IMR-90 (cell line): ENCODE measurements around the gene DLAT. TPM values are rescaled to one million over a fixed set of nuclear protein-coding genes. Genes with fewer than 3 reads are reported as not detected.

Source experiments
- ATAC-seq: fragments of 200-7000 bp; cut with Tn5 transposase; 2 replicates; pipeline ENCODE4 v1.9.1; 2020; ENCODE audit warnings: low read depth, mild to moderate bottlenecking, moderate library complexity
- BruUV-seq: library from RNA; stranded (reverse); fragments of 400-500 nt; replicated peaks from 2 replicates; lab custom pipeline; 2021; lab: Mats Ljungman, UMichigan
- CTCF ChIA-PET: fragments of 300-600 bp; formaldehyde crosslinking; extraction: SDS; loops from one replicate; lab custom pipeline; 2021; ENCODE audit warnings: antibody characterized with exemption; lab: Yijun Ruan, JAX
- POLR2A ChIA-PET: fragments of 300-600 bp; sonication (Branson Sonifier 250); formaldehyde crosslinking; loops from one replicate; lab custom pipeline; 2022; ENCODE audit warnings: antibody characterized with exemption; ENCODE audit not compliant: unreplicated experiment; lab: Charles Lee
- DNase-seq: peaks from one replicate; pipeline ENCODE4 v3.0.0; 2013
- H2AFZ ChIP-seq: replicated peaks from 2 replicates; pipeline ENCODE3; 2013; ENCODE audit warnings: low read length, mild to moderate bottlenecking; ENCODE audit not compliant: poor library complexity
- H2AK5ac ChIP-seq: 2 replicates; pipeline ENCODE4 v1.6.1; 2013; ENCODE audit warnings: low read depth, low read length, inconsistent platforms
- H2AK9ac ChIP-seq: replicated peaks from 2 replicates; pipeline ENCODE3; 2013; ENCODE audit warnings: mild to moderate bottlenecking, low read depth, low read length, moderate library complexity; ENCODE audit not compliant: poor library complexity
- H2BK120ac ChIP-seq: 2 replicates; pipeline ENCODE4 v1.6.1; 2013; ENCODE audit warnings: low read depth, low read length, inconsistent platforms
- H2BK15ac ChIP-seq: 3 replicates; pipeline ENCODE4 v1.6.1; 2013; ENCODE audit warnings: low read depth, low read length, inconsistent platforms
- H2BK20ac ChIP-seq: 2 replicates; pipeline ENCODE4 v1.6.1; 2013; ENCODE audit warnings: low read depth, mild to moderate bottlenecking, inconsistent platforms, low read length, moderate library complexity
- H2BK5ac ChIP-seq: 2 replicates; pipeline ENCODE4 v1.6.1; 2013; ENCODE audit warnings: mild to moderate bottlenecking, low read depth, low read length, inconsistent platforms; ENCODE audit not compliant: poor library complexity, severe bottlenecking
- H3K14ac ChIP-seq: replicated peaks from 2 replicates; pipeline ENCODE4 v1.6.1; 2013; ENCODE audit warnings: low read depth, low read length, inconsistent platforms
- H3K18ac ChIP-seq: 2 replicates; pipeline ENCODE4 v1.6.1; 2013; ENCODE audit warnings: low read depth, low read length, control low read depth
- H3K23ac ChIP-seq: 2 replicates; pipeline ENCODE4 v1.6.1; 2013; ENCODE audit warnings: low read depth, low read length, inconsistent platforms
- H3K27ac ChIP-seq: 2 replicates; pipeline ENCODE4 v1.5.1; 2013; ENCODE audit warnings: mild to moderate bottlenecking, control low read depth, low read length; ENCODE audit not compliant: insufficient read depth
- H3K27me3 ChIP-seq: 2 replicates; pipeline ENCODE4 v1.6.1; 2013; ENCODE audit warnings: low read length; ENCODE audit not compliant: control insufficient read depth, insufficient read depth
- H3K36me3 ChIP-seq: 2 replicates; pipeline ENCODE4 v1.6.1; 2013; ENCODE audit warnings: low read length, mixed read lengths; ENCODE audit not compliant: control insufficient read depth, insufficient read depth
- H3K4ac ChIP-seq: 2 replicates; pipeline ENCODE4 v1.6.1; 2013; ENCODE audit warnings: low read depth, low read length, inconsistent platforms
- H3K4me1 ChIP-seq: 2 replicates; pipeline ENCODE4 v1.6.1; 2013; ENCODE audit warnings: low read length, mixed read lengths; ENCODE audit not compliant: control insufficient read depth, insufficient read depth
- H3K4me2 ChIP-seq: 2 replicates; pipeline ENCODE4 v1.6.1; 2013; ENCODE audit warnings: low read depth, mild to moderate bottlenecking, control low read depth, low read length, moderate library complexity
- H3K4me3 ChIP-seq: 2 replicates; pipeline ENCODE4 v1.5.1; 2013; ENCODE audit warnings: low read depth, mild to moderate bottlenecking, control low read depth, low read length, moderate library complexity; ENCODE audit not compliant: insufficient read depth
- H3K56ac ChIP-seq: 2 replicates; pipeline ENCODE4 v1.6.1; 2013; ENCODE audit warnings: low read length, inconsistent platforms; ENCODE audit not compliant: insufficient read depth; ENCODE audit errors: extremely low read depth
- H3K79me1 ChIP-seq, 2 experiments: 2 replicates each; pipeline ENCODE4 v1.6.1; 2013; ENCODE audit warnings: low read length in 2 of 2, inconsistent platforms in 1 of 2, low read depth in 1 of 2
- H3K9ac ChIP-seq: 2 replicates; pipeline ENCODE4 v1.6.1; 2013; ENCODE audit warnings: low read depth, low read length, control low read depth
- H3K9me1 ChIP-seq: 2 replicates; pipeline ENCODE4 v1.6.1; 2013; ENCODE audit warnings: low read length, inconsistent platforms; ENCODE audit not compliant: insufficient read depth
- H3K9me3 ChIP-seq: 2 replicates; pipeline ENCODE4 v1.6.1; 2013; ENCODE audit warnings: low read length; ENCODE audit not compliant: control insufficient read depth, insufficient read depth
- H4K20me1 ChIP-seq: 2 replicates; pipeline ENCODE4 v1.6.1; 2013; ENCODE audit warnings: low read length, inconsistent platforms; ENCODE audit not compliant: insufficient read depth
- H4K5ac ChIP-seq: 2 replicates; pipeline ENCODE4 v1.6.1; 2013; ENCODE audit warnings: mild to moderate bottlenecking, low read depth, low read length, control low read depth
- H4K8ac ChIP-seq, 2 experiments: 2 replicates each; pipeline ENCODE4 v1.6.1; 2013; ENCODE audit warnings: low read depth in 2 of 2, low read length in 2 of 2, control low read depth in 1 of 2, inconsistent platforms in 1 of 2
- H4K91ac ChIP-seq: 2 replicates; pipeline ENCODE4 v1.6.1; 2013; ENCODE audit warnings: low read depth, low read length, inconsistent platforms; ENCODE audit not compliant: insufficient read depth
- BHLHE40 ChIP-seq: fragments of 150-350 bp; IDR thresholded peaks from 2 replicates; pipeline ENCODE4 v1.6.1; 2016; ENCODE audit warnings: mild to moderate bottlenecking, low read depth, low read length
- CEBPB ChIP-seq: IDR thresholded peaks from 2 replicates; pipeline ENCODE4 v1.6.1; 2012; ENCODE audit warnings: low read depth, low read length, improper control_type of control experiment
- FOS ChIP-seq: fragments of 150-350 bp; IDR thresholded peaks from 2 replicates; pipeline ENCODE4 v1.6.1; 2016; ENCODE audit warnings: low read depth, low read length
- MAFK ChIP-seq: IDR thresholded peaks from 2 replicates; pipeline ENCODE4 v1.6.1; 2012; ENCODE audit warnings: low read depth, low read length, improper control_type of control experiment
- MAZ ChIP-seq: IDR thresholded peaks from 2 replicates; pipeline ENCODE4 v1.6.1; 2012; ENCODE audit warnings: low read depth, mild to moderate bottlenecking, low read length, improper control_type of control experiment, moderate library complexity, borderline replicate concordance
- RAD21 ChIP-seq: IDR thresholded peaks from 2 replicates; pipeline ENCODE4 v1.6.1; 2012; ENCODE audit warnings: low read length, improper control_type of control experiment
- RCOR1 ChIP-seq: IDR thresholded peaks from 2 replicates; pipeline ENCODE4 v1.6.1; 2012; ENCODE audit warnings: mild to moderate bottlenecking, low read length, improper control_type of control experiment; ENCODE audit not compliant: insufficient replicate concordance
- RFX5 ChIP-seq: IDR thresholded peaks from 2 replicates; pipeline ENCODE4 v1.8.0; 2012; ENCODE audit warnings: low read depth, mild to moderate bottlenecking, low read length, moderate library complexity
- USF2 ChIP-seq: fragments of 150-350 bp; IDR thresholded peaks from 2 replicates; pipeline ENCODE4 v1.6.1; 2017; ENCODE audit warnings: mild to moderate bottlenecking, antibody characterized with exemption, low read length, low read depth
- WGBS, 2 experiments: methylation state at CpG; one replicate each; pipeline versions ENCODE4 v1.1.5 to v1.1.7; 2013; ENCODE audit warnings: missing lambda C conversion rate in 2 of 2; ENCODE audit not compliant: insufficient read length in 1 of 2; ENCODE audit errors: extremely low coverage in 2 of 2; 5-methylcytosine and 5-hydroxymethylcytosine counted together
- dilution Hi-C: fragments of 300-500 bp; cut with HindIII; formaldehyde crosslinking; loops from one replicate; pipeline ENCODE4 v1.14.3; 2018; ENCODE audit warnings: low sequenced_read_pairs; ENCODE audit not compliant: unreplicated experiment
- in situ Hi-C: fragments of 300-500 bp; cut with MboI; formaldehyde crosslinking; loops from 3 replicates; pipeline ENCODE4 v1.14.3; 2019; ENCODE audit warnings: low sequenced_read_pairs, inconsistent platforms, mixed read lengths
- intact Hi-C: fragments of 100-400 bp; cut with micrococcal nuclease; formaldehyde crosslinking; loops from 2 replicates; pipeline ENCODE4 v1.10.0; 2022
- polyA plus RNA-seq, 3 experiments: library from polyadenylated mRNA; depleted of rRNA; stranded (reverse); fragments of >200 nt; gene quantifications; 2 replicates each; pipeline ENCODE4 v1.2.3, GENCODE V29; 2012; ENCODE audit warnings: low replicate concordance in 1 of 3
- total RNA-seq: library from RNA; depleted of rRNA; stranded (reverse); fragments of >200 nt; gene quantifications from 2 replicates; pipeline ENCODE4 v1.2.3, GENCODE V29; 2012
- TF ChIP-seq, protein P1 (sequence below): fragments of 150-350 bp; IDR thresholded peaks from 2 replicates; pipeline ENCODE4 v1.6.1; 2016; ENCODE audit warnings: low read depth, mild to moderate bottlenecking, low read length, moderate library complexity, borderline replicate concordance

The DLAT gene
- total and polyA plus RNA-seq, 2 of the 4 experiments (the other 2 are of a cell fraction) = 15.5 to 27.2 TPM

DNA sequence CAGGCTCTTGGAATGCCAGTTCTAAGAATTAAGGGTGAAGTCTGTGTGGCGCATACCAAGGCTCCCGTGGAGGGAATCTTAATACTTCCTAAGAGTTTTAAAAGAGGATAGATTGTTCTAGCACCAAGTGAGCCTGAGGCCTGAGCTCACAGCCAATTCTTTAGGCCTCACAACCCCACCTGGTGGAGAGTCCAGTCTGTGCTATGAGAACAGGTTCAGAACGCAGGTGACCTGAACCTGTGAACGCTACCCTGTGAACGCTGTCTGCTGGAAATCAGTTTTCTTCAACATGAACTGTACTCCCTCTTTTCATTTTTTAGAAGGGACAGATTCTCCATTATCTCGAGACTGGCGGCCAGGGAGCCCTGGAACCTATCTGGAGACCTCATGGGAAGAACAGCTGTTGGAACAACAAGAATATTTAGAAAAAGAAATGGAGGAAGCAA is 43.2 kb upstream of the DLAT start (continued):
- TF ChIP-seq, protein P1, sequence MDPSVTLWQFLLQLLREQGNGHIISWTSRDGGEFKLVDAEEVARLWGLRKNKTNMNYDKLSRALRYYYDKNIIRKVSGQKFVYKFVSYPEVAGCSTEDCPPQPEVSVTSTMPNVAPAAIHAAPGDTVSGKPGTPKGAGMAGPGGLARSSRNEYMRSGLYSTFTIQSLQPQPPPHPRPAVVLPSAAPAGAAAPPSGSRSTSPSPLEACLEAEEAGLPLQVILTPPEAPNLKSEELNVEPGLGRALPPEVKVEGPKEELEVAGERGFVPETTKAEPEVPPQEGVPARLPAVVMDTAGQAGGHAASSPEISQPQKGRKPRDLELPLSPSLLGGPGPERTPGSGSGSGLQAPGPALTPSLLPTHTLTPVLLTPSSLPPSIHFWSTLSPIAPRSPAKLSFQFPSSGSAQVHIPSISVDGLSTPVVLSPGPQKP = no peak
- TF ChIP-seq FOS = no peak

DNA sequence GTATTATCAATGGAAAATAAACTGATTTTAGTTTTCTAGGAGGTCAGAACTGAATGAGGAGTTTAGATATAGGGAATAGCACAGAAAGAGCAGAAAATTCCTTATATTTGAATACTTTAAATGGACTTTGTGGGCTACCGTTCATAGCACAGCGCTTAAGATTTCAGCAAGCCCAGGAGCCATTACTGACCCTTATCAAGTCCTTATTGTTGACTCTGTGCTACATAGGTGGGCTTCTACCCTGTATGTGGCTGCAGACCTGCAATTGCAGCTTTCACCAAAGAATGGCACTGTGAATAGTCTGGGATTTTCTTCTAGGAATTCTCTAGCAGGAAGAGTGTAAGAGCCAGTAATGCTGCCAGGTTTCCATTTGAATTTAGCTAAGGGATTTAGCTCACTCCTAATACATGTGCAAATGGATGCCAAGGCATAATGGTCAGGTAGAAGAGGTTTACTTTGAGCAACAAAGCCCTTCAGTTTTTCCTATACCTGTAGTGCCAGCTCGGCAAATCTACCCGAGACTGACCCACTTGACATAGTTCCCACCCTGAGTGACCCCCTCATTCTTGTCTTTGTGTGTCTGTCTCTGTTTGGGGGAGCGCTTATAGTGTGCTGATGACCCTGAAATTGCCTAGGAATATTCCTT is 42.5 kb upstream of the DLAT start:
- DNase-seq (no peak), ATAC-seq (no peak)
- H3K9me3 ChIP-seq = no peaks in the 10 kb centered on the region
- intact Hi-C loops (loop anchor here (1.0 to 2.0 kb wide), 2 partner anchors 51 to 104 kb away; partner anchors contain the start of genes CFAP68 and FDXACB1), dilution Hi-C loops (no loop called here), in situ Hi-C loops (loop anchor here (25.0 kb wide), 1 partner anchor 395 kb away; no protein-coding TSS in a partner anchor)
- peaks cover 9% of the 10 kb centered on the region for H3K36me3 ChIP-seq
- no peaks in the 10 kb centered on the region for H4K20me1 ChIP-seq
- H2BK15ac ChIP-seq = 0 out of 3 replicates have a peak overlapping the region, but pooled peaks have one; percentile 33
- H2BK5ac ChIP-seq = peak overlapping the region; percentile 54
- peak overlapping the region; percentile 18 to 62; a peak in 2 of 4 replicates for H4K8ac ChIP-seq
- H3K18ac ChIP-seq = no peak overlapping the region
- H3K9me1 ChIP-seq = peaks cover 3% of the 10 kb centered on the region; the same call in 1 of the 2 replicates
- 0 out of 2 replicates have a peak overlapping the region, but pooled peaks have one; percentile 18 for H3K9ac ChIP-seq
- H3K79me1 ChIP-seq = peaks cover 6 to 27% of the 10 kb centered on the region in 2 experiments; a peak in 2 of 4 replicates
- peak overlapping the region; percentile 53; the same call in 1 of the 2 replicates for H4K5ac ChIP-seq
- peaks cover 11% of the 10 kb centered on the region for H3K4me1 ChIP-seq
- no CpG with 5 or more reads among the region's 5 CpGs for WGBS, 2 experiments
- H2AK5ac ChIP-seq = peak overlapping the region; percentile 70; the same call in 1 of the 2 replicates
- BruUV-seq = no TSS peak
- no peak overlapping the region for H2AK9ac ChIP-seq
- H3K4me2 ChIP-seq = peak overlapping the region; percentile 52
- ChIA-PET POLR2A (no interaction called here), CTCF (interaction anchor here (0.6 to 2.5 kb wide), 5 partner anchors 47 to 111 kb away, joined by 3 to 13 read pairs (median 4); partner anchors contain the start of gene ALG9)
- H3K27ac ChIP-seq = peak overlapping the region; percentile 62; the same call in 1 of the 2 replicates
- H2BK20ac ChIP-seq = peak overlapping the region; percentile 13
- H4K91ac ChIP-seq = peak overlapping the region; percentile 37; the same call in 1 of the 2 replicates
- H3K4ac ChIP-seq = peak overlapping the region; percentile 67
- H2BK120ac ChIP-seq = peak overlapping the region; percentile 65
- peak overlapping the region; percentile 74 for H3K23ac ChIP-seq
- no peaks in the 10 kb centered on the region for H3K27me3 ChIP-seq
- no peak overlapping the region for H2AFZ ChIP-seq
- H3K4me3 ChIP-seq = no peak overlapping the region
- H3K56ac ChIP-seq = peak overlapping the region; percentile 24; the same call in 1 of the 2 replicates
- H3K14ac ChIP-seq = peak overlapping the region; percentile 81
- TF ChIP-seq USF2 (no peak), FOS (no peak), RAD21 (no peak), MAFK (no peak), BHLHE40 (no peak), RFX5 (no peak), MAZ (no peak), RCOR1 (no peak), CEBPB (no peak)
- TF ChIP-seq, protein P1 = no peak
